ENCODE data around the gene INSYN2B. TPM values are rescaled to one million over a fixed set of nuclear protein-coding genes. Genes with fewer than 3 reads are reported as not detected.
A peak's percentile ranks its signal among the peaks of the same experiment; 100 is the strongest.

The INSYN2B gene
- total and polyA plus RNA-seq, 2 of the 4 experiments (the other 2 are of a cell fraction): 9.1 to 33.5 TPM

DNA sequence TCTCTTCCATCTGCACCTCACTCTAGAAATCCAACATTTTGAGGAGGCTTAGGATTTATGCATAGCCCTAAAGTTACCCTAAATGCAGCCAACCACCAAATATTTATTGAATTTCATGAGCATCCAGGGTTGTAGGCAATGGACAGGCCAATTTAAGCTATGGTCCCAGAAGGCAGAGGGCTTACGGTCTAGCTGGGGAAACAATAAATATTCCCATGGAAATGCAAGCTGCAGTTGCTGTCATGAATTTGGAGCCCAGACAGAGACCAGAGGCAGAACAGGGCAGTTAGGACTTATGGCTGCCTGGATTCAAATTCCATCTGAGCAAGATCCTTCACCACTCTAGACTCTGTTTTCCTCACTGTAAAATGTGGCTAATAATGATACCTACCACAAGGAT, 9.1 kb upstream of the INSYN2B start:
- H3K9me1 ChIP-seq (ENCODE audit: insufficient read depth, low read length): no peaks in the 10 kb centered on the region
- TF ChIP-seq NFE2L2 (IDR thresholded peaks at IDR 0.05; ENCODE audit: low read depth, low read length): no peak
- TF ChIP-seq CTCF (conservative IDR thresholded peaks at IDR 0.05; ENCODE audit: low read depth, low read length): no peak
- TF ChIP-seq, protein P1, sequence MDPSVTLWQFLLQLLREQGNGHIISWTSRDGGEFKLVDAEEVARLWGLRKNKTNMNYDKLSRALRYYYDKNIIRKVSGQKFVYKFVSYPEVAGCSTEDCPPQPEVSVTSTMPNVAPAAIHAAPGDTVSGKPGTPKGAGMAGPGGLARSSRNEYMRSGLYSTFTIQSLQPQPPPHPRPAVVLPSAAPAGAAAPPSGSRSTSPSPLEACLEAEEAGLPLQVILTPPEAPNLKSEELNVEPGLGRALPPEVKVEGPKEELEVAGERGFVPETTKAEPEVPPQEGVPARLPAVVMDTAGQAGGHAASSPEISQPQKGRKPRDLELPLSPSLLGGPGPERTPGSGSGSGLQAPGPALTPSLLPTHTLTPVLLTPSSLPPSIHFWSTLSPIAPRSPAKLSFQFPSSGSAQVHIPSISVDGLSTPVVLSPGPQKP (IDR thresholded peaks at IDR 0.05; ENCODE audit: borderline replicate concordance, low read depth, low read length): no peak
- no peak for TF ChIP-seq FOS (IDR thresholded peaks at IDR 0.05; ENCODE audit: low read depth, low read length)
- no peak for TF ChIP-seq MXI1 (IDR thresholded peaks at IDR 0.05; ENCODE audit: borderline replicate concordance, low read depth, low read length)
- no peak for TF ChIP-seq MAZ (IDR thresholded peaks at IDR 0.05; ENCODE audit: borderline replicate concordance, low read depth, low read length)
- TF ChIP-seq SMC3 (IDR thresholded peaks at IDR 0.05; ENCODE audit: low read depth, low read length): no peak
- TF ChIP-seq USF2 (IDR thresholded peaks at IDR 0.05; ENCODE audit: low read depth, low read length): no peak
- no peak for TF ChIP-seq CEBPB (IDR thresholded peaks at IDR 0.05; ENCODE audit: low read depth, low read length)
- no peak for TF ChIP-seq CHD1 (IDR thresholded peaks at IDR 0.05; ENCODE audit: low read depth, low read length)
- no peak for TF ChIP-seq MAFK (IDR thresholded peaks at IDR 0.05; ENCODE audit: low read depth, low read length)
- no peak for TF ChIP-seq RFX5 (IDR thresholded peaks at IDR 0.05; ENCODE audit: low read depth, low read length)
- no peaks in the 10 kb centered on the region for H3K4me1 ChIP-seq (ENCODE audit: control insufficient read depth, insufficient read depth, low read length)
- H2AK5ac ChIP-seq (ENCODE audit: low read depth, low read length): no peak overlapping the region
- no peaks in the 10 kb centered on the region; the same call in 1 of the 2 replicates for H3K27me3 ChIP-seq (ENCODE audit: control insufficient read depth, insufficient read depth, low read length)
- no peak overlapping the region for H2AFZ ChIP-seq (replicated peaks; ENCODE audit: low read length, poor library complexity)
- H3K4me2 ChIP-seq (ENCODE audit: low read depth, low read length): no peak overlapping the region
- ATAC-seq (ENCODE audit: low read depth) (peak; percentile 21; the same call in 1 of the 2 replicates), DNase-seq (no peak)
- dilution Hi-C loops (cut with HindIII; ENCODE audit: low sequenced_read_pairs, unreplicated experiment): no loop called here
- intact Hi-C loops (cut with micrococcal nuclease): no loop called here
- ChIA-PET POLR2A (ENCODE audit: unreplicated experiment) (no interaction called here), CTCF (interaction anchor here (1.6 kb wide), 1 partner anchor 9 kb away, joined by 6 read pairs; the partner anchor contains the start of gene INSYN2B)
- no peak overlapping the region for H2BK5ac ChIP-seq (ENCODE audit: low read depth, low read length, poor library complexity, severe bottlenecking)
- no TSS peak for BruUV-seq (replicated peaks)
- no peak overlapping the region for H3K18ac ChIP-seq (ENCODE audit: low read depth, low read length)
- H3K4me3 ChIP-seq (ENCODE audit: insufficient read depth, low read depth, low read length): no peak overlapping the region
- H3K27ac ChIP-seq (ENCODE audit: insufficient read depth, low read length): no peak overlapping the region
- no peak overlapping the region for H3K56ac ChIP-seq (ENCODE audit: extremely low read depth, insufficient read depth, low read length)
- H3K23ac ChIP-seq (ENCODE audit: low read depth, low read length): no peak overlapping the region
- H3K9ac ChIP-seq (ENCODE audit: low read depth, low read length): no peak overlapping the region
- no peak overlapping the region for H3K4ac ChIP-seq (ENCODE audit: low read depth, low read length)
- H2BK120ac ChIP-seq (ENCODE audit: low read depth, low read length): no peak overlapping the region
- H2BK15ac ChIP-seq (ENCODE audit: low read depth, low read length): no peak overlapping the region
- H3K9me3 ChIP-seq (ENCODE audit: control insufficient read depth, insufficient read depth, low read length): no peaks in the 10 kb centered on the region
- no peaks in the 10 kb centered on the region for H4K20me1 ChIP-seq (ENCODE audit: insufficient read depth, low read length)
- H3K79me1 ChIP-seq (ENCODE audit: low read depth in 1 of 2, low read length in 2 of 2): no peaks in the 10 kb centered on the region
- H4K5ac ChIP-seq (ENCODE audit: low read depth, low read length): no peak overlapping the region
- H4K91ac ChIP-seq (ENCODE audit: insufficient read depth, low read depth, low read length): no peak overlapping the region
- no peak overlapping the region for H2BK20ac ChIP-seq (ENCODE audit: low read depth, low read length)
- H2AK9ac ChIP-seq (replicated peaks; ENCODE audit: low read depth, low read length, poor library complexity): no peak overlapping the region
- no CpG with 5 or more reads among the region's 1 CpG for WGBS, 2 experiments (ENCODE audit: extremely low coverage in 2 of 2, insufficient read length in 1 of 2)
- H3K14ac ChIP-seq (replicated peaks; ENCODE audit: low read depth, low read length): no peak overlapping the region
- in situ Hi-C loops (cut with MboI; ENCODE audit: low sequenced_read_pairs): no loop called here
- no peaks in the 10 kb centered on the region for H3K36me3 ChIP-seq (ENCODE audit: control insufficient read depth, insufficient read depth, low read length)
- H4K8ac ChIP-seq (ENCODE audit: low read depth in 2 of 2, low read length in 2 of 2): no peak overlapping the region
